Astrocyte (in vitro differentiated cells and primary cell): Measurements from ENCODE around the gene MYL4.
"Not testable (repeated sequence)": the region's sequence is repeated elsewhere in the genome, so short reads cannot be mapped to it uniquely, and the experiment has no call there.

Source experiments
- EZH2 ChIP-seq: IDR thresholded peaks from 2 replicates; pipeline ENCODE4 v1.6.1; 2012; ENCODE audit warnings: mild to moderate bottlenecking, low read length, inconsistent platforms; ENCODE audit not compliant: insufficient read depth
- TF ChIP-seq, protein P1 (sequence below): IDR thresholded peaks from 2 replicates; pipeline ENCODE4 v1.5.1; 2011; ENCODE audit warnings: low read depth, mild to moderate bottlenecking, inconsistent platforms, low read length, moderate library complexity; ENCODE audit not compliant: insufficient read depth

DNA sequence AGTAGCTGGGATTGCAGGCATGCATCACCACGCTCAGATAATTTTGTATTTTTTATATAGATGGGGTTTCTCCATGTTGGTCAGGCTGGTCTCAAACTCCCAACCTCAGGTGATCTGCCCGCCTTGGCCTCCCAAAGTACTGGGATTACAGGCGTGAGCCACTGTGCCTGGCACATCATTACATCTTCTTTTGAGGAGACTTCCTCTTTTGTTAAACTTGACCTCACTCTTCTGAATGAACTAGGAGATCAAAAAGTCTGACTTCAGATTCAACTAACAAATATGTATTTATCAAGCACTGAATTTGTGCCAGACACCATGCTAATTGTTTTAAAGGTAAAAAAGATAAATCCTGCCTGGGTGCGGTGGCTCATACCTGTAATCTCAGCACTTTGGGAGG lies 7.7 kb downstream of the MYL4 start:
- not testable (repeated sequence) for TF ChIP-seq EZH2
- TF ChIP-seq, protein P1, sequence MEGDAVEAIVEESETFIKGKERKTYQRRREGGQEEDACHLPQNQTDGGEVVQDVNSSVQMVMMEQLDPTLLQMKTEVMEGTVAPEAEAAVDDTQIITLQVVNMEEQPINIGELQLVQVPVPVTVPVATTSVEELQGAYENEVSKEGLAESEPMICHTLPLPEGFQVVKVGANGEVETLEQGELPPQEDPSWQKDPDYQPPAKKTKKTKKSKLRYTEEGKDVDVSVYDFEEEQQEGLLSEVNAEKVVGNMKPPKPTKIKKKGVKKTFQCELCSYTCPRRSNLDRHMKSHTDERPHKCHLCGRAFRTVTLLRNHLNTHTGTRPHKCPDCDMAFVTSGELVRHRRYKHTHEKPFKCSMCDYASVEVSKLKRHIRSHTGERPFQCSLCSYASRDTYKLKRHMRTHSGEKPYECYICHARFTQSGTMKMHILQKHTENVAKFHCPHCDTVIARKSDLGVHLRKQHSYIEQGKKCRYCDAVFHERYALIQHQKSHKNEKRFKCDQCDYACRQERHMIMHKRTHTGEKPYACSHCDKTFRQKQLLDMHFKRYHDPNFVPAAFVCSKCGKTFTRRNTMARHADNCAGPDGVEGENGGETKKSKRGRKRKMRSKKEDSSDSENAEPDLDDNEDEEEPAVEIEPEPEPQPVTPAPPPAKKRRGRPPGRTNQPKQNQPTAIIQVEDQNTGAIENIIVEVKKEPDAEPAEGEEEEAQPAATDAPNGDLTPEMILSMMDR, result not testable (repeated sequence)
